Muscle of leg (tissue), 16 donors: ENCODE results near the gene CCDC81. TPM values are rescaled to one million over a fixed set of nuclear protein-coding genes. Genes with fewer than 3 reads are reported as not detected.
A peak's percentile ranks its signal among the peaks of the same experiment; 100 is the strongest.
"Not testable (repeated sequence)": the region's sequence is repeated elsewhere in the genome, so short reads cannot be mapped to it uniquely, and the experiment has no call there.

Source experiments
- DNase-seq: peaks from one replicate; pipeline ENCODE4 v3.0.0; 2013
- H3K27ac ChIP-seq: one replicate; pipeline ENCODE4 v1.5.1; 2013; ENCODE audit warnings: mild to moderate bottlenecking, low read length, control low read depth
- H3K27me3 ChIP-seq: one replicate; pipeline ENCODE4 v1.6.1; 2013; ENCODE audit warnings: low read length; ENCODE audit not compliant: control insufficient read depth, insufficient read depth
- H3K36me3 ChIP-seq: one replicate; pipeline ENCODE4 v1.6.1; 2013; ENCODE audit warnings: low read length; ENCODE audit not compliant: control insufficient read depth, insufficient read depth
- H3K4me1 ChIP-seq: one replicate; pipeline ENCODE4 v1.6.1; 2013; ENCODE audit warnings: low read length; ENCODE audit not compliant: control insufficient read depth, insufficient read depth
- H3K4me3 ChIP-seq: one replicate; pipeline ENCODE4 v1.5.1; 2013; ENCODE audit warnings: low read length, control low read depth
- H3K9me3 ChIP-seq: replicated peaks from 2 replicates; pipeline ENCODE4 v1.6.1; 2013; ENCODE audit warnings: low read depth, low read length; ENCODE audit not compliant: control insufficient read depth
- WGBS: methylation state at CpG from one replicate; pipeline ENCODE4 v1.1.5; 2013; ENCODE audit warnings: missing lambda C conversion rate; ENCODE audit not compliant: insufficient coverage; 5-methylcytosine and 5-hydroxymethylcytosine counted together
- long read RNA-seq, 11 donors: transcript quantifications; one replicate each; lab custom pipeline, GENCODE V29; 2026
- polyA plus RNA-seq, 8 donors: library from polyadenylated mRNA; unstranded; fragments of 120-200 nt; gene quantifications; one replicate each; pipeline versions ENCODE4 v1.2.1 to v1.2.3, GENCODE V29; 2013; ENCODE audit warnings: inconsistent platforms in 1 of 8, low replicate concordance in 1 of 8; ENCODE audit not compliant: insufficient read length in 8 of 8, insufficient read depth in 1 of 8
- total RNA-seq: library from RNA; stranded (reverse); fragments of 120-200 nt; gene quantifications from one replicate; pipeline ENCODE4 v1.2.4, GENCODE V29; 2013

Gene CCDC81
- total RNA-seq, result 1.1 TPM
- 1 to 10 TPM in 3 of 8 donors, under 1 TPM in 5; 0.45 to 1.3 (median 0.81) TPM for polyA plus RNA-seq
- long read RNA-seq, donor 1, result 0 reads
- long read RNA-seq, donor 2, result 0 reads
- long read RNA-seq, donor 3, result 0 reads
- long read RNA-seq, donor 4, result 0 reads
- long read RNA-seq, donor 5, result 0 reads
- long read RNA-seq, donor 6, result 0 reads
- long read RNA-seq, donor 7, result 0 reads
- long read RNA-seq, donor 8, result 0 reads
- long read RNA-seq, donor 9, result 0 reads
- long read RNA-seq, donor 10, result 0 reads
- long read RNA-seq, donor 11, result 0 reads

GRCh38 chr11:86374586-86374985 is at the start of gene CCDC81:
CCDC81 (plus strand) TSS chr11:86374887; CDS start chr11:86375164, 277 bp downstream.
- H3K4me3 ChIP-seq, result peak within 1 kb of the TSS; percentile 28
- H3K9me3 ChIP-seq, result no peaks in the 10 kb centered on the region
- WGBS, result 2% methylated on average over 15 of the region's 25 CpGs
- peaks cover 7% of the 10 kb centered on the region for H3K4me1 ChIP-seq
- no peaks in the 10 kb centered on the region for H3K36me3 ChIP-seq
- H3K27ac ChIP-seq, result no peak within 1 kb of the TSS
- peaks cover 2% of the 10 kb centered on the region for H3K27me3 ChIP-seq
- peak; percentile 46 for DNase-seq

DNA sequence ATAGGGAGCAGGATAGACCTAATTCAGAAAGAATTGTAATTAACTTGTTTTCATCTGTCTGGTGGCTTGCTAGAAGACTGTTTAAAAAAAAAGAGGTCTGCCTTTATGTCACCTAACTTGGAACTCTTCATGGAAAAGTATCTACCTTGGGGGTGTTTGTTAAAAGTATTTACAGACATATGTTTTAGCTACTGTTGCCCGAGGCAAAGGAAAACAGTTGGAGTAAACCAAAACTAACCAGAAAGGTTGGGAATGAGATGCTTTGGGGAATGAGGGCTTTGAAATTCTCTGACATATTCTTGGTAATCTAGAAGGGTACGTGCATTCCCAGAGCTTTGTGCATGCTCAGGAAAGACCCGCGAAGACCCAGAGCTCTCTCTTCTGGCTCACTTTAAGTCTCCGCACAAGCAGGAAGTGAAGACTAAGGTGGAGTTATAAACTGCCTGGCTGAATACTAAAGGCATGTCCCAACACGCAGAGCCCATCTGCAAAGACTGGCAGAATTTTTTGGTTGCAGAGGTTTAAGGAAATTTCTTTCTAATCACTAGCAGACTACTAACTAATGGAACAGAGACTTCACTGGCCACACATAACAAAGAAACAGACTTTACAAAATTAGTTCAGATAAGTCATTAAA is 39.4 kb upstream of the CCDC81 start:
- H3K27me3 ChIP-seq, result no peaks in the 10 kb centered on the region
- WGBS, result 93% methylated on average over 4 of the region's 6 CpGs

GRCh38 chr11:86337227-86337626 is 37.5 kb upstream of the CCDC81 start:
- no CpG with 5 or more reads among the region's 2 CpGs for WGBS
- Histone ChIP-seq H3K27me3 (no peaks in the 10 kb centered on the region), H3K36me3 (peaks cover 16% of the 10 kb centered on the region), H3K27ac (no peak overlapping the region), H3K4me1 (no peaks in the 10 kb centered on the region), H3K4me3 (no peak overlapping the region), H3K9me3 (no peaks in the 10 kb centered on the region)
- DNase-seq, result no peak

More for the DNA sequence above, 39.4 kb upstream of the CCDC81 start:
- H3K4me1 ChIP-seq, result no peaks in the 10 kb centered on the region
- no peak overlapping the region for H3K4me3 ChIP-seq
- no peak overlapping the region for H3K27ac ChIP-seq
- no peak for DNase-seq
- H3K9me3 ChIP-seq, result no peaks in the 10 kb centered on the region
- peaks cover 18% of the 10 kb centered on the region for H3K36me3 ChIP-seq

DNA sequence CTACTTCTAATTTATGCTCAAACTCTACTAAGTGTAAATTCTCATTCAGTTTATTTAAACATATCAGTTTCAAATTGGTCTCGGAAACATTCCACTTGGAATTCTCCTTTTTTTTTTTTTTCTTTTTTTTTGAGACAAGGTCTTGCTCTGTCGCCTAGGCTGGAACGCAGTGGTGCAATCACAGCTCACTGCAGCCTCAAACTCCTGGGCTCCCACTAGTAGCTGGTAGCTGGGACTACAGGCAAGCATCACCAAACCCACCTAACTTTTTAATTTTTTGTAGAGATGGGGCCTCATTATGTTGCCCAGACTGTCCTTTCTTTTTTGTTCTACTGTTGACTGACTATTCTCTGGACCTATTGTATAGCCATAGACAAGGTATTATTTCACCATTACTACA is 33.3 kb upstream of the CCDC81 start:
- Histone ChIP-seq H3K27ac (no peak overlapping the region), H3K36me3 (peaks cover 13% of the 10 kb centered on the region), H3K4me1 (no peaks in the 10 kb centered on the region), H3K9me3 (no peaks in the 10 kb centered on the region), H3K27me3 (no peaks in the 10 kb centered on the region), H3K4me3 (no peak overlapping the region)
- 67% methylated on average over 1 of the region's 3 CpGs for WGBS
- DNase-seq, result no peak

GRCh38 chr11:86346513-86346912 is 28.2 kb upstream of the CCDC81 start:
- Histone ChIP-seq H3K4me3 (no peak overlapping the region), H3K27ac (no peak overlapping the region), H3K36me3 (no peaks in the 10 kb centered on the region), H3K4me1 (no peaks in the 10 kb centered on the region), H3K9me3 (no peaks in the 10 kb centered on the region), H3K27me3 (no peaks in the 10 kb centered on the region)
- DNase-seq, result no peak
- WGBS, result 91% methylated on average over 3 of the region's 3 CpGs

- Histone ChIP-seq H3K27me3 (no peaks in the 10 kb centered on the region), H3K4me1 (no peaks in the 10 kb centered on the region), H3K36me3 (no peaks in the 10 kb centered on the region), H3K27ac (no peak overlapping the region), H3K4me3 (no peak overlapping the region), H3K9me3 (no peaks in the 10 kb centered on the region)
- DNase-seq, result no peak
- 68% methylated on average over 3 of the region's 4 CpGs for WGBS
Measured at GRCh38 chr11:86355256-86355655, 19.4 kb upstream of the CCDC81 start.

DNA sequence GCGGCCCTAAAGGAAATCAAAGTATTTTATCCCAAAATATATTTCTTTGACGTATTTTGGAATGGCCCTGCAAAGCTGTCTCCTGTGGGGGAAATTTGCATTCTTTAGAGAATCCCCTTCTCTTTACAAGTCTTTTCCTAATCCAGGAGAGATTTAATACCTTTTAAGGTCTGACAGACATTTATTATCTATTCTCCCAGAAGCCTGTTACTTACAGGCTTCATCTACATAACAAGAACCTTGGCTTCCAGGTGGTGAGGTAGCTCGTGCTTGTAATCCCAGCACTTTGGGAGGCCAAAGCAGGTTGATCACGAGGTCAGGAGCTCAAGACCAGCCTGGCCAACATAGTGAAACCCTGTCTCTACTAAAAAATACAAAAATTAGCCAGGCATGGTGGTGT is 17.3 kb upstream of the CCDC81 start:
- not testable (repeated sequence) for H3K9me3 ChIP-seq, H3K4me3 ChIP-seq, H3K36me3 ChIP-seq, H3K27me3 ChIP-seq, H3K27ac ChIP-seq, DNase-seq, H3K4me1 ChIP-seq
- 40% methylated on average over 1 of the region's 4 CpGs for WGBS

DNA sequence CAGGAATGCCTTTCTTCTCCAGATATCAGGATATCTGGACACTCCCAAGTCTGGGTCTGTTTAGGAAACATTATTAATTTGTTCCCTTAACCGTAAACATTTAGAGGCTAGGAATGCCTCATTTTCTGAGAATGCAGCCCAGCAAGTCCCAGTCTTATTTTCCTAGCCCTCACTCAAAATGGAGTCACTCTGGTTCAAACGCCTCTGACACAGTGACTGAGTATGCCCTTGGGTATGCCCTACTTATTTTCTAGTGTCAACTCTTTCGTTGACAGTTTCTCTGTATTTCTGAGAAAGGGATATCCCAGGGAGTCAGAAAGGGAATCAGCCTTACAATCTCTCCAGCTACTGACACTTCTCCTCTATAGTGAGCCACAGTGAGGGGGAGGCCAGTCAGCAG is 16.0 kb upstream of the CCDC81 start:
- Histone ChIP-seq H3K4me3 (no peak overlapping the region), H3K9me3 (no peaks in the 10 kb centered on the region), H3K27me3 (no peaks in the 10 kb centered on the region), H3K36me3 (no peaks in the 10 kb centered on the region), H3K4me1 (no peaks in the 10 kb centered on the region), H3K27ac (no peak overlapping the region)
- no peak for DNase-seq
- 80% methylated on average over 1 of the region's 3 CpGs for WGBS

- H3K4me3 ChIP-seq, result no peak overlapping the region
- no peak overlapping the region for H3K27ac ChIP-seq
- no peaks in the 10 kb centered on the region for H3K36me3 ChIP-seq
- no peaks in the 10 kb centered on the region for H3K4me1 ChIP-seq
- 35% methylated on average over 2 of the region's 2 CpGs for whole genome bisulfite sequencing
- peak; percentile 76 for DNase-seq
- no peaks in the 10 kb centered on the region for H3K27me3 ChIP-seq
- H3K9me3 ChIP-seq, result no peaks in the 10 kb centered on the region
Measured at GRCh38 chr11:86360775-86361395, 13.8 kb upstream of the CCDC81 start.

DNA sequence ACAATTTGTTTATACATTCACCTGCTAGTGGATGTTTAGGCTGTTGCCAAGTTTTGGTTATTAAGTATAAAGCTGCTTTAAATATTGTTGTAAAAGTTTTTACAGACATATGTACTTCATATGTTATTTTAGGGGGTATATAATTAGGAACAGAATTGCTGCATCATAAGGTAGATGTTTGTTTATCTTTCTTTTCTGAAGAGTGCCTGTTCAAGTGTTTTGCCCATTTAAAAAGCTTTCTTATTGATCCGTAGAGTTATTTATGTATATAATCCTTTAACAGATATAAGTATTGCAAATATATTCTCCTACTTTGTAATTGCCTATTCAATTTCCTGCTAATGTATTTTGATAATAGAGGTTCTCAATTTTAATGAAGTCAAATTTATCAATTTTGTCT is 11.3 kb upstream of the CCDC81 start:
- H3K27me3 ChIP-seq, result no peaks in the 10 kb centered on the region
- WGBS, result no CpG with 5 or more reads among the region's 1 CpG
- no peaks in the 10 kb centered on the region for H3K36me3 ChIP-seq

More for the DNA sequence above, 11.3 kb upstream of the CCDC81 start:
- Histone ChIP-seq H3K9me3 (no peaks in the 10 kb centered on the region), H3K27ac (no peak overlapping the region), H3K4me1 (no peaks in the 10 kb centered on the region), H3K4me3 (no peak overlapping the region)
- no peak for DNase-seq
